HEK293T (cell line): ENCODE results near the gene PDILT.

Source experiments
- CTCF ChIA-PET: fragments of 350-600 bp; formaldehyde crosslinking; extraction: SDS; loops from one replicate; lab custom pipeline; 2021; ENCODE audit warnings: antibody characterized with exemption, inconsistent platforms; lab: Yijun Ruan, JAX
- POLR2A ChIA-PET: fragments of 350-600 bp; formaldehyde crosslinking; extraction: SDS; loops from one replicate; lab custom pipeline; 2020; ENCODE audit warnings: antibody characterized with exemption, inconsistent platforms; lab: Yijun Ruan, JAX
- DNase-seq: peaks from one replicate; pipeline ENCODE4 v3.0.0; 2012; ENCODE audit warnings: mixed read lengths; ENCODE audit errors: extremely low spot score
- ARNT ChIP-seq: fragments of 450-650 bp; IDR thresholded peaks from 2 replicates; pipeline ENCODE4 v1.6.1; 2017; ENCODE audit warnings: mild to moderate bottlenecking
- BHLHE40 ChIP-seq: fragments of 450-650 bp; IDR thresholded peaks from 2 replicates; pipeline ENCODE4 v1.6.1; 2016; ENCODE audit warnings: mild to moderate bottlenecking, moderate library complexity, borderline replicate concordance
- CTBP1 ChIP-seq: fragments of 450-650 bp; IDR thresholded peaks from 2 replicates; pipeline ENCODE4 v1.6.1; 2016; ENCODE audit warnings: borderline replicate concordance
- ELF4 ChIP-seq: fragments of 450-650 bp; IDR thresholded peaks from 2 replicates; pipeline ENCODE4 v1.6.1; 2017; ENCODE audit warnings: antibody characterized with exemption
- FOXA1 ChIP-seq: fragments of 450-650 bp; IDR thresholded peaks from 2 replicates; pipeline ENCODE4 v1.6.1; 2016; ENCODE audit warnings: mild to moderate bottlenecking
- FOXK2 ChIP-seq: fragments of 450-650 bp; IDR thresholded peaks from 2 replicates; pipeline ENCODE4 v1.6.1; 2016; ENCODE audit warnings: mild to moderate bottlenecking
- FOXM1 ChIP-seq: fragments of 450-650 bp; IDR thresholded peaks from 2 replicates; pipeline ENCODE4 v1.6.1; 2017; ENCODE audit warnings: mild to moderate bottlenecking, borderline replicate concordance
- HDGF ChIP-seq: fragments of 450-650 bp; IDR thresholded peaks from 2 replicates; pipeline ENCODE4 v1.6.1; 2017; ENCODE audit warnings: antibody characterized with exemption, borderline replicate concordance
- L3MBTL2 ChIP-seq: fragments of 450-650 bp; conservative IDR thresholded peaks from 2 replicates; pipeline ENCODE4 v1.6.1; 2016; ENCODE audit warnings: mild to moderate bottlenecking
- LEF1 ChIP-seq: fragments of 450-650 bp; IDR thresholded peaks from 2 replicates; pipeline ENCODE4 v1.6.1; 2017; ENCODE audit warnings: mild to moderate bottlenecking, borderline replicate concordance
- NFRKB ChIP-seq: fragments of 450-650 bp; IDR thresholded peaks from 2 replicates; pipeline ENCODE4 v1.6.1; 2016; ENCODE audit warnings: mild to moderate bottlenecking, moderate library complexity
- PKNOX1 ChIP-seq: fragments of 450-650 bp; IDR thresholded peaks from 2 replicates; pipeline ENCODE4 v1.6.1; 2016
- SP1 ChIP-seq: fragments of 450-650 bp; IDR thresholded peaks from 2 replicates; pipeline ENCODE4 v1.6.1; 2017
- SUZ12 ChIP-seq: fragments of 450-650 bp; IDR thresholded peaks from 2 replicates; pipeline ENCODE4 v1.6.1; 2016; ENCODE audit warnings: mild to moderate bottlenecking
- TARDBP ChIP-seq: fragments of 450-650 bp; IDR thresholded peaks from 2 replicates; pipeline ENCODE4 v1.6.1; 2016
- ZNF384 ChIP-seq: fragments of 450-650 bp; IDR thresholded peaks from 2 replicates; pipeline ENCODE4 v1.6.1; 2016

The PDILT gene

GRCh38 chr16:20396846-20397467, 7.6 kb downstream of the PDILT start:
- DNase-seq, result no peak
- CTCF ChIA-PET, result interaction anchor here (1.6 kb wide), 1 partner anchor 11 kb away, joined by 6 read pairs; no protein-coding TSS in a partner anchor
- no peak for TF ChIP-seq CTBP1
- TF ChIP-seq BHLHE40, result no peak
- TF ChIP-seq NFRKB, result no peak
- TF ChIP-seq LEF1, result no peak
- TF ChIP-seq SUZ12, result no peak
- TF ChIP-seq L3MBTL2, result no peak
- TF ChIP-seq TARDBP, result no peak
- no peak for TF ChIP-seq SP1
- no peak for TF ChIP-seq ARNT
- no peak for TF ChIP-seq PKNOX1
- TF ChIP-seq FOXA1, result no peak
- TF ChIP-seq FOXM1, result no peak
- no peak for TF ChIP-seq ZNF384
- TF ChIP-seq HDGF, result no peak
- TF ChIP-seq FOXK2, result no peak
- TF ChIP-seq ELF4, result no peak
- POLR2A ChIA-PET, result no interaction called here

GRCh38 chr16:20395946-20396345, 8.6 kb downstream of the PDILT start:
- TF ChIP-seq NFRKB (no peak), ELF4 (no peak), TARDBP (no peak), FOXK2 (no peak)
- ChIA-PET CTCF (interaction anchor here (1.0 to 1.6 kb wide), 2 partner anchors 10 to 13 kb away, joined by 3 to 6 read pairs; no protein-coding TSS in a partner anchor), POLR2A (no interaction called here)
- DNase-seq, result no peak

GRCh38 chr16:20393801-20394577, 10.5 kb downstream of the PDILT start:
- POLR2A ChIA-PET, result no interaction called here

GRCh38 chr16:20391045-20391444, 13.5 kb downstream of the PDILT start:
- POLR2A ChIA-PET, result no interaction called here
- CTCF ChIA-PET, result no interaction called here
- TF ChIP-seq ARNT (no peak), PKNOX1 (no peak), FOXK2 (no peak), L3MBTL2 (no peak), ZNF384 (no peak), HDGF (no peak)
- no peak for DNase-seq

More at GRCh38 chr16:20393801-20394577, 10.5 kb downstream of the PDILT start:
- DNase-seq, result no peak
- TF ChIP-seq LEF1 (no peak), ZNF384 (no peak), FOXA1 (no peak), CTBP1 (no peak), SP1 (no peak), FOXM1 (no peak), FOXK2 (no peak), NFRKB (no peak), HDGF (no peak), SUZ12 (no peak), TARDBP (no peak), ELF4 (no peak), L3MBTL2 (no peak), BHLHE40 (no peak)
- CTCF ChIA-PET, result interaction anchor here (1.6 kb wide), 1 partner anchor 9 kb away, joined by 10 read pairs; no protein-coding TSS in a partner anchor

DNA sequence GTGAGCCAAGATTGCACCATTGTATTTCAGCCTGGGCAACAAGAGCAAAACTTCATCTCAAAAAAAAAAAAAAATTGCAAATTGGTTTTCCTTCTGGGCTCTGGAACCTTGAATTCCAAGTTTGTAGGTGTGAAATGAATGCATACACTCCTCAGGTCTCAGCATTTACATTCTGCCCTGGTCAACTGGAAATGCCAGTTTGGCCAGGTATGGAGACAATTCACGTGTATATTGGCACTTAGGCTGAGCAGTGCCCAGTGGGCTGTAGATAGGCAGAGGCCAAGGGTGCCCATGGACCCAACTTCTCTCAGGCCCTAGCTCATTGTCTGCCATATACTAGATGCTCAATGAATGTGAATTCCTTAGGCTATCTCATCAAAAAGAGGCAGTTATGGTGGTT, 15.7 kb downstream of the PDILT start:
- DNase-seq, result no peak
- no peak for TF ChIP-seq CTBP1
- no peak for TF ChIP-seq SUZ12
- no peak for TF ChIP-seq PKNOX1
- no peak for TF ChIP-seq ELF4
- POLR2A ChIA-PET, result no interaction called here
- CTCF ChIA-PET, result interaction anchor here (0.6 kb wide), 1 partner anchor 480 kb away, joined by 3 read pairs; no protein-coding TSS in a partner anchor

DNA sequence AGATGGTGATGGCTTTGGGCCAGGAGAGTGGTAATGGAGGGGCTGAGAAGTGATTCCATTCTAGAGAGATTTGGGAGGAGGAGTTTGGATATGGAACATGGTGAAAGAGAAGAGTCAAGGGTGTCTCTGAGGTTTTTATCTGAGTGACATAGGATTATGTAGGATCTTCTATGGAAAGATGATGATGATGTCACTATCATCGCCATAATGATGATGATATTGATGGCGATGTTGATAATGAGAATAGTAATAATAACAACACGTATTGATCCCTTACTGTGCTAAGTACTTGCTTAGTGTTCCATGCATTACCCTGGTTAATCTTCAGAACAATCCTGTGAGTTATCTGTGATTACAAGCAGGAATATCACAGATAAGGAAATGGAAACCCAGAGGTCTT, 16.6 kb downstream of the PDILT start:
- no peak for TF ChIP-seq ZNF384
- no peak for TF ChIP-seq LEF1
- no peak for TF ChIP-seq SUZ12
- TF ChIP-seq TARDBP, result no peak
- no peak for TF ChIP-seq ELF4
- no peak for TF ChIP-seq BHLHE40
- no peak for TF ChIP-seq HDGF
- TF ChIP-seq NFRKB, result no peak
- no peak for TF ChIP-seq ARNT
- TF ChIP-seq FOXA1, result no peak
- no peak for TF ChIP-seq FOXM1
- TF ChIP-seq CTBP1, result no peak
- POLR2A ChIA-PET, result no interaction called here
- CTCF ChIA-PET, result interaction anchor here (0.6 kb wide), 1 partner anchor 479 kb away, joined by 3 read pairs; no protein-coding TSS in a partner anchor
- DNase-seq, result no peak
